ENCODE measurements around the gene ADSS1.

- no peak for TF ChIP-seq CTCF (IDR thresholded peaks at IDR 0.05; ENCODE audit: low read depth, low read length, poor library complexity, severe bottlenecking)
- no peak for TF ChIP-seq EZH2phosphoT487 (IDR thresholded peaks at IDR 0.05; ENCODE audit: borderline replicate concordance, low read length)
Measured at GRCh38 chr14:104752735-104753527, 28.9 kb downstream of the ADSS1 start, which contains the start of gene SIVA1.
